Neutrophil (primary cell): Measurements from ENCODE around the gene HOXC9.
A peak's percentile ranks its signal among the peaks of the same experiment; 100 is the strongest.

Experiments
- H3K27ac ChIP-seq: fragments of 200-600 bp; sonication (generic); 2 replicates; pipeline ENCODE4 v1.5.1; 2016; ENCODE audit warnings: mild to moderate bottlenecking, moderate library complexity
- H3K27me3 ChIP-seq: fragments of 200-600 bp; sonication (generic); 2 replicates; pipeline ENCODE4 v1.6.0; 2016; ENCODE audit warnings: mild to moderate bottlenecking
- H3K36me3 ChIP-seq: fragments of 200-600 bp; sonication (generic); 2 replicates; pipeline ENCODE4 v1.5.1; 2017
- H3K4me1 ChIP-seq, 2 experiments: fragments of 200-600 bp in 1 of 2; sonication (generic) in 1 of 2; 1 replicate in 1 of 2; 2 replicates in 1 of 2; pipeline versions ENCODE4 v1.5.1 to v1.6.1; 2013 to 2016; ENCODE audit warnings: low read depth in 1 of 2, low read length in 1 of 2, mild to moderate bottlenecking in 1 of 2, moderate library complexity in 1 of 2; ENCODE audit not compliant: control insufficient read depth in 1 of 2, insufficient read depth in 1 of 2
- H3K4me3 ChIP-seq, 2 experiments: fragments of 200-600 bp in 1 of 2; sonication (generic) in 1 of 2; 1 replicate in 1 of 2; 2 replicates in 1 of 2; pipeline ENCODE4 v1.5.1; 2013 to 2016; ENCODE audit warnings: low read depth in 1 of 2, low read length in 1 of 2, mild to moderate bottlenecking in 1 of 2, moderate library complexity in 1 of 2
- H3K9me3 ChIP-seq: fragments of 200-600 bp; sonication (generic); 2 replicates; pipeline ENCODE4 v1.5.1; 2016
- CTCF ChIP-seq: fragments of 200-600 bp; sonication (generic); IDR thresholded peaks from 2 replicates; pipeline ENCODE4 v1.5.1; 2016; ENCODE audit warnings: antibody characterized with exemption

Gene HOXC9

GRCh38 chr12:53973236-53974042, 26.5 kb upstream of the HOXC9 start:
- Histone ChIP-seq H3K27me3 (peaks cover 100% of the 10 kb centered on the region), H3K27ac (no peak overlapping the region), H3K4me1 (peaks cover 0 to 23% of the 10 kb centered on the region in 2 experiments), H3K36me3 (no peaks in the 10 kb centered on the region), H3K4me3 (peak overlapping the region in 1 of 2 experiments; percentile 38), H3K9me3 (no peaks in the 10 kb centered on the region)
- no peak for TF ChIP-seq CTCF

GRCh38 chr12:53974084-53975063, 25.6 kb upstream of the HOXC9 start, which contains the start of gene HOTAIR:
TSS of gene HOTAIR (minus strand) at chr12:53974954.
- H3K36me3 ChIP-seq = no peaks in the 10 kb centered on the region
- H3K9me3 ChIP-seq = no peaks in the 10 kb centered on the region
- H3K4me1 ChIP-seq = peaks cover 0 to 23% of the 10 kb centered on the region in 2 experiments
- H3K4me3 ChIP-seq = peak within 1 kb of the TSS in 1 of 2 experiments; percentile 38
- no peak within 1 kb of the TSS for H3K27ac ChIP-seq
- H3K27me3 ChIP-seq = peaks cover 100% of the 10 kb centered on the region
- no peak for TF ChIP-seq CTCF

GRCh38 chr12:53975064-53975471, 24.9 kb upstream of the HOXC9 start:
- no peaks in the 10 kb centered on the region for H3K36me3 ChIP-seq
- H3K4me1 ChIP-seq = peaks cover 0 to 23% of the 10 kb centered on the region in 2 experiments
- peaks cover 100% of the 10 kb centered on the region for H3K27me3 ChIP-seq
- H3K9me3 ChIP-seq = no peaks in the 10 kb centered on the region
- no peak for TF ChIP-seq CTCF
- H3K4me3 ChIP-seq = no peak overlapping the region
- no peak overlapping the region for H3K27ac ChIP-seq

GRCh38 chr12:53975479-53976152, 24.3 kb upstream of the HOXC9 start:
- Histone ChIP-seq H3K36me3 (no peaks in the 10 kb centered on the region), H3K4me1 (peaks cover 0 to 23% of the 10 kb centered on the region in 2 experiments), H3K27ac (no peak overlapping the region), H3K4me3 (no peak overlapping the region), H3K9me3 (no peaks in the 10 kb centered on the region), H3K27me3 (peaks cover 100% of the 10 kb centered on the region)
- TF ChIP-seq CTCF = no peak

- Histone ChIP-seq H3K27ac (no peak overlapping the region), H3K36me3 (no peaks in the 10 kb centered on the region), H3K4me3 (no peak overlapping the region), H3K9me3 (no peaks in the 10 kb centered on the region), H3K4me1 (peaks cover 0 to 23% of the 10 kb centered on the region in 2 experiments), H3K27me3 (peaks cover 100% of the 10 kb centered on the region)
- TF ChIP-seq CTCF = no peak
Observed at GRCh38 chr12:53976172-53976822, 23.7 kb upstream of the HOXC9 start.
